ENCODE data around the gene ZNF101.

The ZNF101 gene

DNA sequence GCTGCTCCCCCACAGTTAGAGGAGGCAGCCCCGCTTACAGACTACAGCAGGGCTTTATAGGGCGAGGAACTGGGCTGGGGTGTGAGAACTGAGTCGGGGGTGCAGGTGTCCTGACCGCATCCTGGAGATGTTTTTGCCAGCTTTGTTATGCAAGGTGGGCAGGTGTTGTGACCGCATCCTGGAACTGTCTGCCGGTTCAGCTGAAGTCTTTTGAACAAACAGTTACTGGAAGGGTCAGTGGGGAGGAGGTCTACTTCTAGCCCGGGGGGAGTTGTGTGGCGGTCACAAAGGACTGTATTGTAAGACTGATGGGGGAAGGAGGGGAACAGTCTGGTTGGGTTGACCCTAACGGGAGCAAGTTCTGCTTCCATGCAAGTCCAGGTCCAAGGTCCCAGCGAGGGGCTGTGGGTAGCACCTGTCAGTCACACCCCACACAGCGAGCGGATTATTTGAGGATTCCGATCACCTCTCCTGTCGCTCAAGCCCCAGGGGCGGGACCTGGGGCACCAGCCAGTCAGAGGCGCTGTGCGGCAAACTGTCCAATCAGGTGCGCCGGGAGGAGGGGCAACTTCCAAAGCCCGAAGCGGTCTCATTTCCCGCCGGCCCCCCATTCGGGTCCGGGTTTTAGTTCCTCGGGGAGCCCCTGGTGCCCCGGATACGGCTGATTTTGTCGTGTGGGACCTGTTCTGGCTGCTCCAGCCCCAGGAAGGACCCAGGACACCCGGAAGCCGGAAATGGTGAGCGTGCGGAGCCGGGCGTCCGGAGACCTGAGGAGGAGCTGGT is at the start of gene ZNF101:
TSS of gene ZNF101 (plus strand) at position 610 of the 783 bp plus-strand sequence. CDS start at position 735, 125 bp downstream.
- DNase-seq (ENCODE audit: low spot score) = peak; percentile 91

GRCh38 chr19:19619181-19619848 is 49.3 kb upstream of the ZNF101 start:
- DNase-seq (ENCODE audit: low spot score) = no peak

DNA sequence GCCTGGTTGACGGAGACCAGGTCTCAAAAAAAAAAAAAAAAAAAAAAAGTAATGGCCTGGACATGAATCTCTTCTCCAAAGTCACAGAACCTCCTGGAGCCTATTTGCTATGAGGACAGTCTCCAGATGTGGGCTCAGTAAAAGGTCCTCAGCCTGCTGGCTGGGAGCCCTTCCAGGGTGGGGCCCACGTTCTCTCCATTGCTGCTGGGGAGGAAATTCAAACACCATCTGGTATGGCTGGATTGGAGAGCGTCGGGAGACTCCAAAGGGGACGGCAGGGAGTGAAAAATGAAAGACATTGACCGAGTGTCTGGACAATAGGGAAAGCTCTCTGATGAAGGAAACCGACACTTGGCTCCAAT is 48.8 kb upstream of the ZNF101 start:
- no peak for DNase-seq (ENCODE audit: low spot score)

- no peak for DNase-seq (ENCODE audit: low spot score)
Measured at GRCh38 chr19:19623383-19623782, 45.3 kb upstream of the ZNF101 start.

DNA sequence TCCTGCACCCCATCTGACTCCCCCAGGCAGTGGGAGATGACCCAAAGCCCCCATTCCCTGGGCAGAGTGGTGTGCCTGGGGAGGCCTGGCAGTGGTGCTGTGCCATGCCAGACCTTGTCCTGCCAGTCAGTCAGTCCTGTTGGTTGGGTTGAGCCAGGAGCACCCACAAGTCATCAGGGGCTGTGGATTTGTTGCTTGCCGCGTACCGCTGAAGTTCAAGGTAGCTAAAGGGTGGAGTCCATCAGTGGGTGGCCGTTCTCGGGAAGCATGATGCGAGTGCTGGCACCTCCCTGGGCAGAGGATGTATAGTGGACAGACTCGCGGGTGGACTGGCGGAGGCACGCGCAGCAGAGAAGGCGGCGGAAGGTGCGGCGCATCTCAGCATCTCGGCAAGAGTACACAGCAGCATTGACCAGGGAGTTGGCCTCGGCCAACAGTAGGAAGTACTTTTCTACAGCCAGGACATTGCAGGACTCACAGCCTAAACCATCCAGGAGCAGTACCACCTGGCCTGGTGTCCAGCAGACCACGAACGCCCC is 44.5 kb upstream of the ZNF101 start:
- no peak for DNase-seq (ENCODE audit: low spot score)

GRCh38 chr19:19626516-19627472 is 41.8 kb upstream of the ZNF101 start:
- peak; percentile 61 for DNase-seq (ENCODE audit: low spot score)

- peak; percentile 67 for DNase-seq (ENCODE audit: low spot score)
Measured at GRCh38 chr19:19627621-19628500, 40.8 kb upstream of the ZNF101 start, which contains the start of gene LPAR2. Gene LPAR2 (minus strand): TSS chr19:19628220. CDS start chr19:19627275, 945 bp downstream.

DNA sequence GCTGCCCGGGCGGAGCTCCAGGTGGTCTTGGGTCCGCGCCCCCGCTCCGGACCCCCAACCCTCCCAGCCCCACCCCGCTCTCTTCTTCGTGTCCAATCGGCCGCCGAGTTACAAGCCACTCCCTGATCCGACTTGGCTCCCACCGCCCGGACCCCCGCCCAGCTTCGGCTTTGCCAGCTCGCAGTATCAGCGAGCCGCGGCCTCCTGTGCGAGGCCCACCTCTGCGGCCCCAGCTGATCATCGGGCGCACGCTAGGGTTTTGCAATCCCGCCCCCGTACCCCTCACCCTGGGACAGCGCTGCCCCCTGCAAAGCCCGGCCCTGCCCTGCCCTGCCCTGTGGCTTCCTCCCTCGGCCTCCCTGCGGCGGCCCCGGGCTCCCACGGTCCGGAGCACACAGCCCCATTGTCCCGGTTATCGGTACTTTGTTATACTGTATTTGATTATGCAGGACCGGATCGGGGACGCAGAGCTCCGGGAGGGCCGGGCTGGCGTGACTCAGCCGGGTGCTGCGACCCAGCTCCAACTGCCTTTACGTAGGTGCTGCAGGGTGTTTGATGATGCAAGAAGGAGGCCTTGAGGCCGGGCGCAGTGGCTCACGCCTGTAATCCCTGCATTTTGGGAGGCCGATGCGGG is 40.0 kb upstream of the ZNF101 start:
- peak; percentile 69 for DNase-seq (ENCODE audit: low spot score)

DNA sequence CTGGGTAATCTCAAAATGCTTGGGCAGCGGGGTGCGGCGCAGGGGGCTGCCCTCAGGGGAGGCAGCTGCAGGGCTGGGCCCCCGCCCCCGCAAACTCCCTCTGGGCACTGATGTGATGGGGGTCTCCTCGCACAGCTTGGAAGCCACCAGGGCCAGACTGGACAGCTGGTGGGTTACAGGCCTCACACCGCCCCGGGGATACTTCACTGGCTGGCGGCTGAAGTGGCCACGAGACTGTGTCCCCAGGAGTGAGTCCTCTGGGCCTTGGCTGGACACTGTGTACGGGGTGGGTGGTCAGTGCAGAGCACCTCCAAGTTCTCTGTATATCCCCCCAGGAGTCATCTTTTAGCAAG is 38.6 kb upstream of the ZNF101 start:
- DNase-seq (ENCODE audit: low spot score) = no peak

GRCh38 chr19:19630426-19630825 is 38.2 kb upstream of the ZNF101 start:
- DNase-seq (ENCODE audit: low spot score) = no peak

DNA sequence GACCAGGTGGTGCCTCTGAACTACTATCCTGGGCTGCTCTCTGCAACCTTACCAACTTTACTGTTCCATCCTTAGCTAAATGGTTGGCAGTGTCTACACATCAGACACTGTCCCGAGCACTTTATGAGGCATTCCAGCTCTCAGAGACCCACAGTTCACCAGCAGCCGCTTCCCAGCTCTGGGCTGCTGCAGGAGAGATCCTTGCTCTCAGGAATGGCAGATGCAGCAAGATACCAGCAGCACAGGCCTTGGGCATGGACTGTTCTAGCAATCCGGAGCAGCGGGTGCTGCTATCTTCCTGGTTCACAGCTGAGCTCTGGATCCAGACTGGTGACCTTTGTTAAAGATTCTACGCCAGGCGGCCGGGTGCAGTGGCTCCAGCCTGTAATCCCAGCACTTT is 37.3 kb upstream of the ZNF101 start:
- DNase-seq (ENCODE audit: low spot score) = peak; percentile 64

DNA sequence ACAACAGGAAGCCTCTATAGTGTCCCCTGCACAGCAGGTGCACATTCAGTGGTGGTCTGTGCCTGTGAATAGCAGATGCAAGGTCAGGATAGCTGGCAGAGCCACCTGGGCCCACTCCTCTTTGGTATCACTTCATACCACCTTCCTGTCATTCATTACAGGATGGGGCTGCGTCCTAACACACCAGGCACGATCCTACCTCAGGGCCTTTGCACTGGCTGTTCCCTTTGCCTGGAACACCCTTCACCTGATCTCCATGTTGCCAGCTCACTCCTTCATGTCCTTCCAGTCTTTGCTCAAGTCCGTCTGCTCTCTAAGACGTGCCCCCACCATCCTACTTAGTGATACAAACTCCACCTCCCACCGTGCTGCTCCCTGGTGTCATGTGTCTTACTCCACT is 36.0 kb upstream of the ZNF101 start:
- no peak for DNase-seq (ENCODE audit: low spot score)

DNA sequence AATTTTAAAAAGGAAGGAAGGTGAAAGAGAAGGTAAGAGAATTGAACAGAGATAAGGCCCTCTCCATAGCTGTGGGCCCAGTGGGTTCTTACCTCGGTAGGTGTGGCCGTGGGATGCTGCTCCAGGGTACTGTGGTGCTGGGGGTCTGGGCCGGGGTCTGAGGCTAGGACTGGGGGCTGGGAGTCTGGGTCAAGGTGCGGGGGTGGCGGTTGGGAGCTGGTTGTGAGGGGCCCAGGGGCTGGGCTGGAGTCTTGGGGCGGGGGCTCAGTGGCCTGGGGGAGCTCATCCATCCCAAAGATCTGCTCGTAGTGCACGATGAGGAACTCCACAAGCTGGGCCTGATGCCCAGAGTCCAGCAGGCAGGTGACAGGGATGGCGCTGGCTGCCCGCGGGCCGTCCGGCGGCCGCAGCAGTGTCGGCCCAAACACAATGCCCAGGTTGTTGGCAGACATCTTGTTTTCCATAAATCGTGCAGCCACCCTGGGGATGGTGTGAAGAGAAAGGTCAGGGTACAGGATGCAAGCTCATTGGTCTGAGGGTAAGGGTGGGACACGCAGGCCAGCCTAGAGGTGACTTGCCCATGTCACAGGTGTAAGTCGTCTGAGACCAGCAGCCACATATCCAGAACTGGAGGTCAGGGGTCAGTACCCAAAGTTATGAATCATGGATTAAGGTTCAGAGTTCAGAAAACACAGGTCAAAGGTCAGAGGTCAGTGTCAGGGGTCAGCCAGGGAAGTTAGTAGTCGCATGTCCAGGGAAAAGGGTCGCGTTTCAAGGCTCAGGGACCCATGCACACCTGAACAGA is 34.7 kb upstream of the ZNF101 start:
- no peak for DNase-seq (ENCODE audit: low spot score)

DNA sequence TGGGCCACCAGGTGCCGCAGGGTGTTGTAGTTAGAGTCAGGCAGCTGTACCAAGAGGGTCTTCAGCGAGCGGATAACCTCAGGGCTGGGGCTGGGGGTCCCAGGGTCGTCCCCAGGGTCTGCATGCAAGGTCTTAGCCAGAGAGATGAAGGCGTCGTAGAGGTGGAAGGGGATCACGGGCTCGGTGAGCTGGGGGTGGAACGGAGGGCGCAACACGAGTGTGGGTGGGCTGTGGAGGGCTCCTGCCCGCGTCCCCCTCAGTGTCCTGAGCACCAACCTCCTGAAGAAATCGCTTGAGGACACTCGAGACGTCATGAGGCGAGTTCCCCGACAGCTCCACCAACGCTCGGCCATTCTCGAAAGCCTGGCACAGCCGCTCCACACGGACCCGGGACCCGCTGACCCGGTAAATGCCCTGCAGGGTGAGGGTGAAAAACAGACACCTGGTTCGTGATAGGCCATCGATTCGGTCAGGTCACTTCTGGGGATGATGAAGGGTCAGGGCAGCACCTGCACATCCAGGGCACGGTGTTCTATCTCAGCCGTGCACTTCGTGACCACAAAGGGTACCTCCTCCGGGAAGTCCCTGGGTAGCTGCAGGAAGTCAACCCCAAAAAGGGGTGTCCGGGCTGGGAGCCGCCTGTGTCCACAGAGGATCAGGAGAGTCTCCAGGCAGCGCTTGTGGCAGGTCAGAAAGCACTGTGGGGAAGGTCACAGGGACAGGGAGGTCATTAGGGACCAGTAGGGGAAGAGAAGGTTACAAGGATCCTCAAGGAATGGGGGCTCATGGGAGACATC is 33.9 kb upstream of the ZNF101 start:
- DNase-seq (ENCODE audit: low spot score) = no peak

DNA sequence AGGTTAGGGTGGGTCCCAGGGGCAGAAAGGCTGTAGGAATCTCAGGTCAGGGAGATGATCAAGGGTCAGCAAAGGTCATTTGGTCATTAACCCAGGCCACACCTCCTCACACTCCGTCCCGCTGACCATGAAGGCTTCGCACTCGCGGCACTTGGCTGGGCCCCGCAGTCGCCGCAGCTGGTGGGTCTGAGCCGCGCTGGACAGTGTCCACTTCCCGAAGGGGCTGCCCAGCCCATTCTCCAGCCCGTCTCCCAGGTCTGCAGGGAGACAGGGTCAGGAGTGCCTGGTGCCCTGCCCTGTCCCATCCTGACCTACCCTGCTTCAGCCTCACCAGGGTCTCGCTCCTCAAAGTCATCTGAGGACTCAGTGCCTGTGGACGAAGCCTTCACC is 33.3 kb upstream of the ZNF101 start:
- DNase-seq (ENCODE audit: low spot score) = no peak

GRCh38 chr19:19636573-19637185 is 32.0 kb upstream of the ZNF101 start:
- DNase-seq (ENCODE audit: low spot score) = peak; percentile 61

GRCh38 chr19:19637186-19637522 is 31.5 kb upstream of the ZNF101 start:
- DNase-seq (ENCODE audit: low spot score) = no peak

- no peak for DNase-seq (ENCODE audit: low spot score)
Measured at GRCh38 chr19:19637523-19638251, 31.0 kb upstream of the ZNF101 start.
